Osteocyte (in vitro differentiated cells): ENCODE data around the gene PPP1R12C. TPM values are rescaled to one million over a fixed set of nuclear protein-coding genes. Genes with fewer than 3 reads are reported as not detected.

Experiments used
- DNase-seq: peaks from one replicate; pipeline ENCODE4 v3.0.0; 2021; ENCODE audit warnings: mixed read lengths; ENCODE audit not compliant: unreplicated experiment; ENCODE audit errors: extremely low spot score
- H3K27ac Mint-ChIP-seq: one replicate; pipeline ENCODE4 v1.8.0; 2021; ENCODE audit warnings: mild to moderate bottlenecking, mixed read lengths; ENCODE audit not compliant: unreplicated experiment
- H3K27me3 Mint-ChIP-seq: one replicate; pipeline ENCODE4 v1.8.0; 2021; ENCODE audit warnings: mixed read lengths; ENCODE audit not compliant: unreplicated experiment
- H3K36me3 Mint-ChIP-seq: one replicate; pipeline ENCODE4 v1.8.0; 2021; ENCODE audit warnings: mixed read lengths; ENCODE audit not compliant: unreplicated experiment
- H3K4me1 Mint-ChIP-seq: one replicate; pipeline ENCODE4 v1.8.0; 2021; ENCODE audit warnings: mixed read lengths; ENCODE audit not compliant: unreplicated experiment
- H3K4me3 Mint-ChIP-seq: one replicate; pipeline ENCODE4 v1.8.0; 2021; ENCODE audit warnings: mild to moderate bottlenecking, moderate library complexity, mixed read lengths; ENCODE audit not compliant: unreplicated experiment
- H3K9me3 Mint-ChIP-seq: one replicate; pipeline ENCODE4 v1.8.0; 2021; ENCODE audit warnings: mixed read lengths; ENCODE audit not compliant: unreplicated experiment
- microRNA-seq: library from miRNA; unstranded; fragments of <30 nt; microRNA quantifications from one replicate; pipeline ENCODE4 v1.1.0, GENCODE V29; 2020; ENCODE audit not compliant: unreplicated experiment
- total RNA-seq: library from RNA; stranded (reverse); gene quantifications from 2 replicates; pipeline ENCODE4 v1.2.1, GENCODE V29; 2021
- TF ChIP-seq, protein P1 (sequence below): fragments of 200-600 bp; sonication (generic); IDR thresholded peaks from 2 replicates; pipeline ENCODE4 v1.5.0; 2021; ENCODE audit warnings: antibody characterized with exemption, mild to moderate bottlenecking, moderate library complexity

Gene PPP1R12C
- total RNA-seq, 1 donor from 2014 or later = 135 TPM

- H3K4me3 Mint-ChIP-seq = no peak overlapping the region
- H3K27ac Mint-ChIP-seq = no peak overlapping the region
- H3K36me3 Mint-ChIP-seq = peaks cover 13% of the 10 kb centered on the region
- no peaks in the 10 kb centered on the region for H3K4me1 Mint-ChIP-seq
- H3K9me3 Mint-ChIP-seq = no peaks in the 10 kb centered on the region
- DNase-seq = no peak
- TF ChIP-seq, protein P1, sequence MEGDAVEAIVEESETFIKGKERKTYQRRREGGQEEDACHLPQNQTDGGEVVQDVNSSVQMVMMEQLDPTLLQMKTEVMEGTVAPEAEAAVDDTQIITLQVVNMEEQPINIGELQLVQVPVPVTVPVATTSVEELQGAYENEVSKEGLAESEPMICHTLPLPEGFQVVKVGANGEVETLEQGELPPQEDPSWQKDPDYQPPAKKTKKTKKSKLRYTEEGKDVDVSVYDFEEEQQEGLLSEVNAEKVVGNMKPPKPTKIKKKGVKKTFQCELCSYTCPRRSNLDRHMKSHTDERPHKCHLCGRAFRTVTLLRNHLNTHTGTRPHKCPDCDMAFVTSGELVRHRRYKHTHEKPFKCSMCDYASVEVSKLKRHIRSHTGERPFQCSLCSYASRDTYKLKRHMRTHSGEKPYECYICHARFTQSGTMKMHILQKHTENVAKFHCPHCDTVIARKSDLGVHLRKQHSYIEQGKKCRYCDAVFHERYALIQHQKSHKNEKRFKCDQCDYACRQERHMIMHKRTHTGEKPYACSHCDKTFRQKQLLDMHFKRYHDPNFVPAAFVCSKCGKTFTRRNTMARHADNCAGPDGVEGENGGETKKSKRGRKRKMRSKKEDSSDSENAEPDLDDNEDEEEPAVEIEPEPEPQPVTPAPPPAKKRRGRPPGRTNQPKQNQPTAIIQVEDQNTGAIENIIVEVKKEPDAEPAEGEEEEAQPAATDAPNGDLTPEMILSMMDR = no peak
- H3K27me3 Mint-ChIP-seq = no peaks in the 10 kb centered on the region
Observed at GRCh38 chr19:55041244-55041626, 76.2 kb downstream of the PPP1R12C start.

Small RNA genes lying within 50 kb of the gene (microRNA-seq; reads per million reads assigned to microRNA genes)
- gene MIR7975 = not detected

Other genes with a start within 250 kb of the PPP1R12C start
- gene FCAR, start 243.4 kb downstream of the PPP1R12C start, total RNA-seq = not detected in 2 replicates
- not detected in 2 replicates for gene NCR1, start 211.5 kb downstream of the PPP1R12C start, total RNA-seq
- not detected in 2 replicates for gene NLRP7, start 170.1 kb downstream of the PPP1R12C start, total RNA-seq
- gene NLRP2, start 151.3 kb downstream of the PPP1R12C start, total RNA-seq = 13.6 and 16.9 TPM in 2 replicates
- 0.32 TPM in 1 of 2 replicates, not detected in the other for gene GP6, start 79.4 kb downstream of the PPP1R12C start, total RNA-seq
- gene RDH13, start 54.5 kb downstream of the PPP1R12C start, total RNA-seq = 13.0 and 15.1 TPM in 2 replicates
- gene EPS8L1, start 41.8 kb downstream of the PPP1R12C start, total RNA-seq = 4.5 and 7.0 TPM in 2 replicates
- not detected in 2 replicates for gene TNNT1, start 31.6 kb upstream of the PPP1R12C start, total RNA-seq
- gene TNNI3, start 40.1 kb upstream of the PPP1R12C start, total RNA-seq = 0.57 TPM in 1 of 2 replicates, not detected in the other
- gene DNAAF3, start 49.0 kb upstream of the PPP1R12C start, total RNA-seq = 1.5 and 2.1 TPM in 2 replicates
- not detected in 2 replicates for gene SYT5, start 62.7 kb upstream of the PPP1R12C start, total RNA-seq
- 0.31 TPM in 1 of 2 replicates, not detected in the other for gene PTPRH, start 91.9 kb upstream of the PPP1R12C start, total RNA-seq
- gene TMEM86B, start 111.1 kb upstream of the PPP1R12C start, total RNA-seq = 2.9 and 3.2 TPM in 2 replicates
- 63.0 and 67.1 TPM in 2 replicates for gene PPP6R1, start 141.4 kb upstream of the PPP1R12C start, total RNA-seq
- 29.8 and 33.2 TPM in 2 replicates for gene HSPBP1, start 162.5 kb upstream of the PPP1R12C start, total RNA-seq
- gene BRSK1, start 166.4 kb upstream of the PPP1R12C start, total RNA-seq = 18.0 and 23.9 TPM in 2 replicates
- gene TMEM150B, start 207.7 kb upstream of the PPP1R12C start, total RNA-seq = not detected in 2 replicates
- gene KMT5C, start 222.2 kb upstream of the PPP1R12C start, total RNA-seq = 12.4 and 18.6 TPM in 2 replicates
- gene COX6B2, start 237.1 kb upstream of the PPP1R12C start, total RNA-seq = not detected in 2 replicates
- not detected in 2 replicates for gene GARIN5B, start 245.6 kb upstream of the PPP1R12C start, total RNA-seq